ENCODE results near the gene SAMD4B.

DNA sequence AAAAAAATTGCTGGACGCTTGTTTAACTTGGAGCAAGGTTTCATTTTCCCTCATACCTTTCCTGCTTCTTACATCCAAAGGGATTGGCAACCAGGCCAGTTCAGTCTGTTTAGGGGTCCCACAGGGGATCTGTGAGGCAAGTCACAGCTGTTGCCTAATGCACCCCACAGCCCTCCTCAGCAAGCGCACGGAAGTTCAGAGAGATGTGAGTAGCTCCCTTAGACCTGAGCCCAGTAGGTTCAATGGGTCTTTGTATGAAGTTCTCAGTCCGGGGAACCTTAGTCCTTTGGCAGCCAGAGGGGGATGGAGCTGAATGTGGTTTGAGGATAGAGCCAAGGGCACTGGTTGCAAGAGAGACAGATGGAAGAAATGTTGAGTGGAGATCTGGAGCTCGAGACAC, 13.0 kb downstream of the SAMD4B start:
- TF ChIP-seq, protein P1, sequence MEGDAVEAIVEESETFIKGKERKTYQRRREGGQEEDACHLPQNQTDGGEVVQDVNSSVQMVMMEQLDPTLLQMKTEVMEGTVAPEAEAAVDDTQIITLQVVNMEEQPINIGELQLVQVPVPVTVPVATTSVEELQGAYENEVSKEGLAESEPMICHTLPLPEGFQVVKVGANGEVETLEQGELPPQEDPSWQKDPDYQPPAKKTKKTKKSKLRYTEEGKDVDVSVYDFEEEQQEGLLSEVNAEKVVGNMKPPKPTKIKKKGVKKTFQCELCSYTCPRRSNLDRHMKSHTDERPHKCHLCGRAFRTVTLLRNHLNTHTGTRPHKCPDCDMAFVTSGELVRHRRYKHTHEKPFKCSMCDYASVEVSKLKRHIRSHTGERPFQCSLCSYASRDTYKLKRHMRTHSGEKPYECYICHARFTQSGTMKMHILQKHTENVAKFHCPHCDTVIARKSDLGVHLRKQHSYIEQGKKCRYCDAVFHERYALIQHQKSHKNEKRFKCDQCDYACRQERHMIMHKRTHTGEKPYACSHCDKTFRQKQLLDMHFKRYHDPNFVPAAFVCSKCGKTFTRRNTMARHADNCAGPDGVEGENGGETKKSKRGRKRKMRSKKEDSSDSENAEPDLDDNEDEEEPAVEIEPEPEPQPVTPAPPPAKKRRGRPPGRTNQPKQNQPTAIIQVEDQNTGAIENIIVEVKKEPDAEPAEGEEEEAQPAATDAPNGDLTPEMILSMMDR (IDR thresholded peaks at IDR 0.05; ENCODE audit: insufficient read depth, low read length) = no peak
- no peak for TF ChIP-seq POLR2AphosphoS5 (IDR thresholded peaks at IDR 0.05; ENCODE audit: low read depth)

Measured in HL-60 (cell line).